Measurements from ENCODE around the gene IRAG1. TPM values are rescaled to one million over a fixed set of nuclear protein-coding genes. Genes with fewer than 3 reads are reported as not detected.

Gene IRAG1
- total and polyA plus RNA-seq, 2 of the 13 experiments (the other 11 are each of a cell fraction or from before 2014, with no cell fraction given): 0.13 to 0.20 TPM

GRCh38 chr11:10735481-10736475 lies 42.2 kb upstream of the IRAG1 start (continued):
- TF ChIP-seq ZNF747 (CRISPR knock-in tag; IDR thresholded peaks at IDR 0.05; ENCODE audit: borderline replicate concordance) (no peak), ZC3H4 (CRISPR knock-in tag; IDR thresholded peaks at IDR 0.05; ENCODE audit: borderline replicate concordance) (no peak), ZNF333 (CRISPR knock-in tag; IDR thresholded peaks at IDR 0.05; ENCODE audit: borderline replicate concordance) (no peak), MXD4 (CRISPR knock-in tag; IDR thresholded peaks at IDR 0.05) (no peak), ZNF569 (CRISPR knock-in tag; IDR thresholded peaks at IDR 0.05; ENCODE audit: borderline replicate concordance) (no peak), ZNF776 (CRISPR knock-in tag; IDR thresholded peaks at IDR 0.05) (no peak), SIX1 (CRISPR knock-in tag; IDR thresholded peaks at IDR 0.05; ENCODE audit: borderline replicate concordance) (no peak), ZNF790 (CRISPR knock-in tag; IDR thresholded peaks at IDR 0.05; ENCODE audit: borderline replicate concordance) (no peak), CBX5 (CRISPR knock-in tag; IDR thresholded peaks at IDR 0.05; ENCODE audit: borderline replicate concordance) (peak; percentile 44; the same call in 1 of the 2 replicates), CC2D1A (CRISPR knock-in tag; IDR thresholded peaks at IDR 0.05) (no peak), ZNF598 (CRISPR knock-in tag; IDR thresholded peaks at IDR 0.05; ENCODE audit: borderline replicate concordance) (no peak), KAT7 (CRISPR knock-in tag; IDR thresholded peaks at IDR 0.05; ENCODE audit: borderline replicate concordance) (no peak), ARNT2 (CRISPR knock-in tag; IDR thresholded peaks at IDR 0.05; ENCODE audit: low read depth) (peak; percentile 67; the same call in 1 of the 2 replicates), ZNF224 (CRISPR knock-in tag; IDR thresholded peaks at IDR 0.05) (no peak), KMT2B (CRISPR knock-in tag; IDR thresholded peaks at IDR 0.05) (0 out of 2 replicates have a peak, but pooled peaks have one; percentile 44), PAXIP1 (CRISPR knock-in tag; conservative IDR thresholded peaks at IDR 0.05) (no peak), ZNF431 (CRISPR knock-in tag; IDR thresholded peaks at IDR 0.05; ENCODE audit: borderline replicate concordance, low read depth) (no peak), REL (CRISPR knock-in tag; conservative IDR thresholded peaks at IDR 0.05) (no peak)
- TF ChIP-seq, protein P1, sequence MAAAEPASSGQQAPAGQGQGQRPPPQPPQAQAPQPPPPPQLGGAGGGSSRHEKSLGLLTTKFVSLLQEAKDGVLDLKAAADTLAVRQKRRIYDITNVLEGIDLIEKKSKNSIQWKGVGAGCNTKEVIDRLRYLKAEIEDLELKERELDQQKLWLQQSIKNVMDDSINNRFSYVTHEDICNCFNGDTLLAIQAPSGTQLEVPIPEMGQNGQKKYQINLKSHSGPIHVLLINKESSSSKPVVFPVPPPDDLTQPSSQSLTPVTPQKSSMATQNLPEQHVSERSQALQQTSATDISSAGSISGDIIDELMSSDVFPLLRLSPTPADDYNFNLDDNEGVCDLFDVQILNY (CRISPR knock-in tag; conservative IDR thresholded peaks at IDR 0.05): no peak
- TF ChIP-seq, protein P2, sequence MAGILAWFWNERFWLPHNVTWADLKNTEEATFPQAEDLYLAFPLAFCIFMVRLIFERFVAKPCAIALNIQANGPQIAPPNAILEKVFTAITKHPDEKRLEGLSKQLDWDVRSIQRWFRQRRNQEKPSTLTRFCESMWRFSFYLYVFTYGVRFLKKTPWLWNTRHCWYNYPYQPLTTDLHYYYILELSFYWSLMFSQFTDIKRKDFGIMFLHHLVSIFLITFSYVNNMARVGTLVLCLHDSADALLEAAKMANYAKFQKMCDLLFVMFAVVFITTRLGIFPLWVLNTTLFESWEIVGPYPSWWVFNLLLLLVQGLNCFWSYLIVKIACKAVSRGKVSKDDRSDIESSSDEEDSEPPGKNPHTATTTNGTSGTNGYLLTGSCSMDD (CRISPR knock-in tag; IDR thresholded peaks at IDR 0.05): no peak
- TF ChIP-seq, protein P3, sequence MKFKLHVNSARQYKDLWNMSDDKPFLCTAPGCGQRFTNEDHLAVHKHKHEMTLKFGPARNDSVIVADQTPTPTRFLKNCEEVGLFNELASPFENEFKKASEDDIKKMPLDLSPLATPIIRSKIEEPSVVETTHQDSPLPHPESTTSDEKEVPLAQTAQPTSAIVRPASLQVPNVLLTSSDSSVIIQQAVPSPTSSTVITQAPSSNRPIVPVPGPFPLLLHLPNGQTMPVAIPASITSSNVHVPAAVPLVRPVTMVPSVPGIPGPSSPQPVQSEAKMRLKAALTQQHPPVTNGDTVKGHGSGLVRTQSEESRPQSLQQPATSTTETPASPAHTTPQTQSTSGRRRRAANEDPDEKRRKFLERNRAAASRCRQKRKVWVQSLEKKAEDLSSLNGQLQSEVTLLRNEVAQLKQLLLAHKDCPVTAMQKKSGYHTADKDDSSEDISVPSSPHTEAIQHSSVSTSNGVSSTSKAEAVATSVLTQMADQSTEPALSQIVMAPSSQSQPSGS (CRISPR knock-in tag; IDR thresholded peaks at IDR 0.05): no peak; the same call in 1 of the 2 replicates
